T-helper 1 cell treated with Interleukin-12 subunit alpha and Interleukin-12 subunit beta and Interleukin-4 antibody, amounts not matched to agents 30 μg/mL and 1 μg/mL, for 36 hours (primary cell): ENCODE data around the gene NXPE4.
"Not testable (repeated sequence)": the region's sequence is repeated elsewhere in the genome, so short reads cannot be mapped to it uniquely, and the experiment has no call there.

Experiments used
- H3K27ac Mint-ChIP-seq: one replicate; pipeline ENCODE4 v1.8.0; 2021; ENCODE audit warnings: mild to moderate bottlenecking, mixed read lengths
- H3K27me3 Mint-ChIP-seq: one replicate; pipeline ENCODE4 v1.8.0; 2021; ENCODE audit warnings: low read depth, mixed read lengths
- H3K36me3 Mint-ChIP-seq: one replicate; pipeline ENCODE4 v1.8.0; 2021; ENCODE audit warnings: low read depth, mixed read lengths
- H3K4me1 Mint-ChIP-seq: one replicate; pipeline ENCODE4 v1.8.0; 2021; ENCODE audit warnings: low read depth, mixed read lengths
- H3K4me3 Mint-ChIP-seq: one replicate; pipeline ENCODE4 v1.8.0; 2021; ENCODE audit warnings: mild to moderate bottlenecking, moderate library complexity, mixed read lengths
- H3K9me3 Mint-ChIP-seq: one replicate; pipeline ENCODE4 v1.8.0; 2021; ENCODE audit warnings: mixed read lengths

The NXPE4 gene

DNA sequence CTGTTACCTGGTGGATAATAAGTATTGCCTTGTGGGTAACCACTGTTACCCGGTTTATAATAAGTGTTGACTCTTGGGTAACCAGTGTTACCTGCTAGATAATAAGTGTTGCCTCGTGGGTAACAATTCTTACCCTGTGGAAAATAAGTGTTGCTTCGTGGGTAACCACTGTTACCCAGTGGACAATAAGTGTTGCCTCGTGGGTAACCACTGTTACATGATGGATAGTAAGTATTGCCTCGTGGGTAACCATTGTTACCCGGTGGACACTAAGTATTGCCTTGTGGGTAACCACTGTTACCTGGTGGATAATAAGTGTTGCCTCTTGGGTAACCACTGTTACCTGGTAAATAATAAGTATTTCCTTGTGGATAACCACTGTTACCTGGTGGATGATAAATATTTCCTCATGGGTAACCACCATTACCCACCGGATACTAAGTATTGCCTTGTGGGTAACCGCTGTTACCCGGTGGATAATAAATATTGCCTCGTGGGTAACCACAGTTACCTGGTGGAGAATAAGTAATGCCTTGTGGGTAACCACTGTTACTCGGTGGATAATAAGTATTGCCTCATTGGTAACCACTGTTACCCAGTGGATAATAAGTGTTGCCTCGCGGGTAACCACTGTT lies 8.7 kb upstream of the NXPE4 start:
- Mint-ChIP-seq H3K27ac (no peak overlapping the region), H3K9me3 (peaks cover 6% of the 10 kb centered on the region), H3K27me3 (no peaks in the 10 kb centered on the region), H3K4me3 (no peak overlapping the region), H3K36me3 (no peaks in the 10 kb centered on the region), H3K4me1 (no peaks in the 10 kb centered on the region)

DNA sequence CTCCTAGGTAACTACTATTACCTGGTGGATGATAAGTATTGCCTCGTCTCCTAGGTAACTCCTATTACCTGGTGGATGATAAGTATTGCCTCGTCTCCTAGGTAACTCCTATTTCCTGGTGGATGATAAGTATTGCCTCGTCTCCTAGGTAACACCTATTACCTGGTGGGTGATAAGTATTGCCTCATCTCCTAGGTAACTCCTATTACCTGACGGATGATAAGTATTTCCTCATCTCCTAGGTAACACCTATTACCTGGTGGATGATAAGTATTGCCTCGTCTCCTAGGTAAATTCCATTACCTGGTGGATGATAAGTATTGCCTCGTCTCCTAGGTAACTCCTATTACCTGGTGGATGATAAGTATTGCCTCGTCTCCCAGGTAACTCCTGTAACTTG lies 7.6 kb upstream of the NXPE4 start:
- H3K9me3 Mint-ChIP-seq, H3K27ac Mint-ChIP-seq, H3K27me3 Mint-ChIP-seq, H3K4me3 Mint-ChIP-seq, H3K4me1 Mint-ChIP-seq, H3K36me3 Mint-ChIP-seq: not testable (repeated sequence)

DNA sequence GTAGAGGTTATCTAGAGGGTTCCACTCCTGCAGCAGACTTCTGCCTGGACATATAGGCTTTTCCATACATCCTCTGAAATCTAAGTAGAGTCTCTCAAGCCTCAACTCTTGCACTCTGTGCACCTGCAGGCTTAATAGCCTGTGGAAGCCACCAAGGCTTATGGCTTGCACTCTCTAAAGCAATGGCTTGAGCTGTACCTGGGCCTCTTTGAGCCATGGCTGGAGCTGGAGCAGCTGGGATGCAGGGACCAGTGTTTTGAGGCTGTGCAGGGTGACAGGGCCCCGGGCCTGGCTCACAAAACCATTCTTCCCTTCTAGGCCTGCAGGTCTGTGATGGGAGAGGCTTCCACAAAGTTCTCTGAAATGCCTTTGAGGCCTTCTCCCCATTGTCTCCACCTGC lies 2.9 kb upstream of the NXPE4 start:
- Mint-ChIP-seq H3K27ac (no peak overlapping the region), H3K36me3 (no peaks in the 10 kb centered on the region), H3K4me1 (no peaks in the 10 kb centered on the region), H3K27me3 (peaks cover 6% of the 10 kb centered on the region), H3K9me3 (no peaks in the 10 kb centered on the region), H3K4me3 (no peak overlapping the region)

DNA sequence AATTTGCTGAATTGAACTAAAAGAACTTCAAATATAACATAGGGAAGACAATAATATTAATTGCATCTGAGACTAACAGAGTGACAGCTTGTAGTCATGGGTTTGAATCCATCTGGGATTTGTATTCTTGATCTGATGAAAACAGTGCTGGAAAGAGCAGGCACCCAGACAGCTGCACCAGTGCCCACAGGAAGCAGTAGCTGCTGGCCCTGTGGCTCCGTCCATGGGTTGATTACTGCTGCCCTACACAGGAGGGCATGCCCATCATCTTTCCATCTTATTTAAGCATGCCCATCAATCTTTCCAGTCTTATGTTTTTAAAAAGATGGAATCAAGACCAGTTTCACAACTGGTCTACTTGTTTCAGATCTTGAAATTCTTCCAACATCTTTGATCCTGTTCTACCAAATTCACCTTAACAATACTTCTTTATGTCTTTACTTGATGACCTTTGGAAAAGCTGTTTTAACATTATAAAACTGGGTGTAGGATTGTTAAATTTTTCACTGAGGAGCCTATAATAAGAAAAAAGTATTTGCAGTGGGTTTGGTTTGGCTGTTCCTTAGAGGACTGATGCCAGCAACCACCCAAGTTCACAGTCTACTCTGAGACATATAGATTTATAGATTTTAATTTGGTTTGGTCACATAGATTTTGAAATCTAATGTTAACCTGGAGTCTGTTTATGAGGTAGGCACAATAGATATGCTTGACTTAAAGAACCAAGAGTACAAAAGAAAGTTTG lies 761 bp upstream of the NXPE4 start:
- no peak overlapping the region for H3K4me3 Mint-ChIP-seq
- no peaks in the 10 kb centered on the region for H3K4me1 Mint-ChIP-seq
- H3K36me3 Mint-ChIP-seq = no peaks in the 10 kb centered on the region
- no peaks in the 10 kb centered on the region for H3K9me3 Mint-ChIP-seq
- H3K27ac Mint-ChIP-seq = no peak overlapping the region
- peaks cover 6% of the 10 kb centered on the region for H3K27me3 Mint-ChIP-seq

DNA sequence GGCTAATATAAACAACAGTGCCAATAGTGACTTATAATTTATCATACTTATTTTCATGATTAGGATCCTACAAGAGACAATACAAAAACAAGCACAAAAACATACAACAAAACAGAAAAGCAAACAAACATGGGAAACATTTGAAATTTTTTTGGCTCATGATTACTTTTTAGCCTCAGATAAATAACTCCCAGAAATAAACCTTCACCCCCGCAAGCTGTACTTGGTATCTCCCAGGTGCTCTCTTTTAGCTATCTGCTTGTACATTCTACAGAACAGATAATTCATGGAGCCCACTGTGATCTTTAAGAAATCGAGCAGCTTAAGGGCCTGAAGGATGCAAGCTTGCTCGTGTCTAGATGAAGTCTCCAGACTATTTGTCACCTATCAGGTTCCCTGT lies 883 bp downstream of the NXPE4 start:
- H3K4me3 Mint-ChIP-seq = no peak overlapping the region
- H3K27ac Mint-ChIP-seq = no peak overlapping the region
- peaks cover 6% of the 10 kb centered on the region for H3K27me3 Mint-ChIP-seq
- no peaks in the 10 kb centered on the region for H3K9me3 Mint-ChIP-seq
- no peaks in the 10 kb centered on the region for H3K36me3 Mint-ChIP-seq
- no peaks in the 10 kb centered on the region for H3K4me1 Mint-ChIP-seq

DNA sequence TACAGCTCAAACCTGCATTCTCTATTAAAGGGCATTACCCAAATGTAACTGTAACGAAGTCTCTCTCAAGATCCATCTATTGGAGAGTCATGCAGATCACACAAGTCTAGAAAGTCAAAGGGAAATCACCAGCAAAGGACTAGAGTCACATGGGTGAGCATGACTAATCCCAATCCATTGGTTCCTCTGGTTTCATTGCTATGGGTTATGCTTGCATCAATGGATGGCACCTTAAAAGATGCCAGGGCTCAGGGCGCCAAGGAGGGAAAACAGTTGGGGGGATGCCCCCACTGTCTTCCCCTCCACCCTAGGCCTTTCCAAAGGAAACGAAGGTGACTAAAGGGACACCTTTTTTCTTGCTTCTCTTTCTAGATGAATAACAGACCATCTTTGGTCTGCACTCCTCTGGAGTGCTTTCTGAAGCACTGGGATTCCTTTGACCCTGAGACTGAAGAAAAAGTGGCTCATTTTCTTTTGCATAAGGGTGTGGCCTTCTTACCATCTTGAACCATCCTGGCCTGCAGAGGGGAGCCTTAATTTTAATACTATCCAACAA lies 8.1 kb downstream of the NXPE4 start:
- Mint-ChIP-seq H3K27ac (no peak overlapping the region), H3K36me3 (no peaks in the 10 kb centered on the region), H3K9me3 (peaks cover 32% of the 10 kb centered on the region), H3K4me1 (no peaks in the 10 kb centered on the region), H3K4me3 (no peak overlapping the region), H3K27me3 (no peaks in the 10 kb centered on the region)

DNA sequence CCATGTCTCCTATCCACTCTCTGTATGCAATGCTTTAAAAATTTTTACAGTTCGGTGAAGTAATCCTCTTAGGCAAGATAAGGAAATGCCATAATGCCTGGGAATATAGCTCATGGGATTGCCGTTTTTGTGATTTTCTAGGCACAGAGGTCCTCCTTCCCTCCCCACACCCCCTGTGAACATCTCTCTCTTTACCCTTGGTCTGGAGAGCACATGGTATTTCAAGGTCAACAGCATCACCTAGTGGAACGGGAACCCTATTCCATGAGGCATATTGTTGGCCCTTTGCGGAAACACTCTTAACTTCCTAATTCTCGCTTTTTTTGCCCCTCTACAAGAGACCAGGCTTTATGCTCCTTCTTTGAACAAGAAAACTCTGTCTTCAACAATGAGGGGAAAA lies 8.8 kb downstream of the NXPE4 start:
- Mint-ChIP-seq H3K4me3 (no peak overlapping the region), H3K27ac (no peak overlapping the region), H3K36me3 (no peaks in the 10 kb centered on the region), H3K4me1 (no peaks in the 10 kb centered on the region), H3K9me3 (peaks cover 32% of the 10 kb centered on the region), H3K27me3 (no peaks in the 10 kb centered on the region)

DNA sequence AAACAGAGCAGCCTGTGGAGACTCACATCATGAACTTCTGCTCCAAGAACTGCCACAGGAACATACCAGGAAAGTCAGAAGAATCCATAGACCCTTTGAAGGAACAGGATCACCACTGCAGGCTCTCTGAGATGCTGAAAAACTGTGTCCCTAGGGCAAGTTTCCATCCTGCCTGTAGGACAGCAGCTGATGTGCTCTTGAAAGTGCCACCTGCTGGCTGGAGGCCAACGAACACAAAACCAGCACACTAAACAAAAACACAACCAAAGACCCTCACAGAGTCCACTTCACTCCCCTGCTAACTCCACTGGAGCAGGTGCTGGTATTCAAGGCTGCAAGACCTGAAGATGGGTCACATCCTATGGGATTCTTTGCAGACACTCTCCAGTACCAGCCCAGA lies 23.9 kb downstream of the NXPE4 start:
- no peaks in the 10 kb centered on the region for H3K27me3 Mint-ChIP-seq
- H3K36me3 Mint-ChIP-seq = no peaks in the 10 kb centered on the region
- no peak overlapping the region for H3K27ac Mint-ChIP-seq
- no peaks in the 10 kb centered on the region for H3K4me1 Mint-ChIP-seq
- H3K4me3 Mint-ChIP-seq = no peak overlapping the region
- no peaks in the 10 kb centered on the region for H3K9me3 Mint-ChIP-seq

DNA sequence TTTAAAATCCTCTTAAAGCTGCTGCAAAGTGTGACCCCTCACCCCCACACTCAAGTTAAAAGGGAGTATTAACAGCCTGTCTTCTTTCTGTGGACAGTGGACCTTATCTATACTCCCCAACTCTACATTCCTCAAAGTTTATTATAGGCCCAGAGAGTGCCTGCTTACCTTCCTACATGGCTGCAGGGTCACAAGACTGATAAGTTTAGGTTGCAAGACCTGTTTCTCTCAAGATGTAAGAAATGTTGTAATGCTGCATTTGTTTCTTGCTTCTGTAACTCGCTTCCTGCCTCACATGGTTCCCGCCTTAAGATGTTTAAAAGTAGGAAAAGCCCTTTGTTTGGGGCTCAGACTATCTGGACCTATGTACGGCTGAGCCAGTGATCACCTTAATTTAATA lies 25.8 kb downstream of the NXPE4 start:
- Mint-ChIP-seq H3K9me3 (no peaks in the 10 kb centered on the region), H3K36me3 (no peaks in the 10 kb centered on the region), H3K4me1 (no peaks in the 10 kb centered on the region), H3K27ac (no peak overlapping the region), H3K27me3 (no peaks in the 10 kb centered on the region), H3K4me3 (no peak overlapping the region)

DNA sequence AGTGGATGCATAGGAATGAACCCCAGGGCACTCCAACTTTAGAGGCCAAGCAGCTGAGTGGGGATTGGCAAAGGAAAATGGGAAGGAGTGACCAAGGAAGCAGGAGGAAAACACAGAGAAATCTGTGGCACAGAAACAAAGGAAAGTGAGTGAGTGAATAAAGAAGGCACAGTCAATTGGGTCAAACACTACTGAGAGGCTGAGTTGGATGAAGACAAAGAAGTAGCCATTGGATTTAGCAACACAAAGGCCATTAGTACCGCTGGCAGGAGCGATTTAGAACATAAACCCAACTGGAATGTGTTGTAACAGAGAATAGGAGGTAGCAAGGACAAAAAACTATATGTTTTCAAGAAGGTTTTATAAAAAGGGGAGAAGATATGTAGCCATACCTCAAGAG lies 29.3 kb downstream of the NXPE4 start:
- Mint-ChIP-seq H3K4me1 (no peaks in the 10 kb centered on the region), H3K9me3 (no peaks in the 10 kb centered on the region)

DNA sequence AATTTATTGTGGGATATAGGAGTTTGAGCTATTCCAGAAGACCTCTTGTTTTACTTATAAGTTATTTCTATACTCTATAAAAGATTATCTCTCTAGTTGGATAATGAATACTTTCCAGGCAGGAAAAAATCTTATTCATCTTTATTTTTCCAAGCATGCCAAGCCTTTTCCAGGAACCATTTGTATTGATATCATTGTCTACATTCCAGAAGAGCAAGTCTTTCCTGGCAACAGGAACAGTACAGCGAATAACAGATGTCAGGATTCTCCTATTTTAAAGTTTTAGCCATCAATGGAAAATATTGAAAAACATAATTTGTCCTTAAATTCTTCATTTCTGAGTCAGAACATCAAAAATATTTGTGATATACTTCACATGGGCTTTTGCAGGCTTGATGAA lies 30.8 kb downstream of the NXPE4 start:
- Mint-ChIP-seq H3K27ac (no peak overlapping the region), H3K9me3 (no peaks in the 10 kb centered on the region)

More for the DNA sequence above, 29.3 kb downstream of the NXPE4 start:
- H3K4me3 Mint-ChIP-seq = no peak overlapping the region
- H3K27me3 Mint-ChIP-seq = no peaks in the 10 kb centered on the region
- H3K27ac Mint-ChIP-seq = no peak overlapping the region
- no peaks in the 10 kb centered on the region for H3K36me3 Mint-ChIP-seq

DNA sequence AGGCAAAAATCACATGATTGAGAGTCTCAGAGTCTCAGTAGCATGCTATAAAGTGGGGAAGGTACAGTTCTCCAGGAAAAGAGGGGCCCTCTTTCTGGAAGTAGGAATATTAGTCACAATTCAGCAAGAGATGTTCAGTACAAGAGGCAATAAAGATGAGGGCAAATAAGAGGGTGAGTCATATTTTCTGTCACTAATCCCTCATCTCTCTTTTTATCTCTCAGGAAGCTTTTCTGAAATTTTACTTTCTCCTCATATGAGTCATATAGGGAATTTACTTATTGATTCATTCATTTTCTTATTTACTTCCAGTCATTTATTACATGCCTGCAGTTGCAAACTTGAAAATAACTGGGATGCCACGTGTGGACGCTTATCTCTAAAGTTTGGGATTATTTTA lies 32.5 kb downstream of the NXPE4 start:
- Mint-ChIP-seq H3K4me1 (no peaks in the 10 kb centered on the region), H3K9me3 (no peaks in the 10 kb centered on the region), H3K36me3 (no peaks in the 10 kb centered on the region), H3K4me3 (no peak overlapping the region), H3K27me3 (no peaks in the 10 kb centered on the region), H3K27ac (no peak overlapping the region)

More for the DNA sequence above, 30.8 kb downstream of the NXPE4 start:
- no peaks in the 10 kb centered on the region for H3K4me1 Mint-ChIP-seq
- H3K27me3 Mint-ChIP-seq = no peaks in the 10 kb centered on the region
- H3K36me3 Mint-ChIP-seq = no peaks in the 10 kb centered on the region
- no peak overlapping the region for H3K4me3 Mint-ChIP-seq

DNA sequence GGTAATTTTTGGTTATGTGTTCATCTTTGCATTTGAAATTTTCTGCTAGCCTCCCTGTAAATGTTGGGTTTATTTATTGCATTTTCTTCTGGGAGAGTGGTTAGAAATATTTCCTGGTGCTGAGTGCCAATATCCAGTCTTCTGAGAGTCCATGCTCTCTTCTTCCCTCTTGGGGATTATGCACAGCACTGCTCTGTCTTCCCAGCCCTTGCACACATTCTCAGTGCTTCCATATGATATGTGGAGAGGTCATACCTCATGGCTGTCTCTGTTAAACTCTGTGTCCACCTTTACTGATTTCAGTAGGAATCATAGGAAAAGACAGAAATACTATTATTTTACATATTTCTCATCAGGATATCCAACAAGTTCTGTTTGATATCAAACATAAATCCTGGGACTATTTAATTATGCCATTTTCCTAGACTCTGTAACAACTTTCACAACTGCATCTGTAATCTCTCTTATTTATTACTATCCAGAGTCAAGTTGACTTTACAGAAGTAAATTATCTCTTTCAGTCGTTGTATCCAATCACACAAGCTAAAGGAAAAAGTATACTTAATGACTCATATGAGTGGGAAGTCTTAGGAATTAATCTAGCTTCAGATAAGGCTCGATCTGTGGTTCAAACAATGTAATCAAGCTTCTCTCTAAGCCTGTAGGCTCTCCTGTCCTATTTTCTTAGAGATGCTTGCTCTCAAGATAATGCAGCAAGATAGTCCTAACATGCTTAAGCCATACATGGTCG lies 33.2 kb downstream of the NXPE4 start:
- Mint-ChIP-seq H3K36me3 (no peaks in the 10 kb centered on the region), H3K9me3 (no peaks in the 10 kb centered on the region), H3K4me3 (no peak overlapping the region), H3K27me3 (no peaks in the 10 kb centered on the region), H3K4me1 (no peaks in the 10 kb centered on the region), H3K27ac (no peak overlapping the region)

DNA sequence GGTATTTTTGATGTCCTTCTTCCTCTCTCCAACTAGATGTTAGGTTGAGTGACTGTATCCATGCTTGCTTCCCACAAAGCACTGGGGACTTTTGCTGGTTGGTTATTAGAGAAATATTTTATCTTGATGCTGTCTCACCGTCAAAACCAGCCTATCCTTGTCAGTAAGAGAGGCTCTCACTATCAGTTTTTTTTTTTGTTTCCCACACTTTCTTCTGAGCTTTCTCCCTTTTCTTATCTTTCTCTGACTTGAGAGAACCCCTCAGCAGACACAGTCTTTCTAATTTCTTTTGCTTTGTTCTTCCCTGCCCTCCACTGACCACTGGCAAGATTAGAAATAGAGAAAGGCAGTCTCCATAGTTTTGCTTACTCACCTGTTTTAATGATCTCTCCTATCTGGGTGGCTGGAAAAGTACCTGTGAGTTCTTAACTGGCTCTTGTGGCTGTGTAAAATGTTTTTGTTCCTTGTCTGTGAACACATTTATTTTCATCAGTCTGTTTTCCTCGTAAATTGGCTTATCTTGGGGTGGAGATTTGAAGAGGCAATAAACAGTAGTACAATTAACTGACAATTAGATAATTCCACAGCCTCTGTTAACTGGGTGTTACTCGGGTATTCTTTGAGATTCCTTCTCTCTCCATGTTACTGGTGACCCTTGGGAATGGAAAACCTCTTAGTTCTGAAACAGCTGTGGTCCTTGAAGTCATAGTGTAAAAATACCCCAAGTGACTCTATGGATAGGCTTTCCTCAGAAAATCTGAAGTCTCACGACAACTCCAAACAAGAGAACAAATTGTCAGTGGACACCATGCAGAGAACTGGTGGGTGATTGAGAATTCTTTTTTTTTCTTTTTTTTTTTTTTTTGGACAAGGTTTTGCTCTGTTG lies 35.9 kb downstream of the NXPE4 start, which contains the start of gene NXPE1:
Gene NXPE1 (minus strand): TSS at position 457 of the 886 bp plus-strand sequence. CDS start 8,680 bp downstream, outside the sequence.
- Mint-ChIP-seq H3K9me3 (no peaks in the 10 kb centered on the region), H3K27ac (no peak within 1 kb of the TSS), H3K4me3 (no peak within 1 kb of the TSS), H3K27me3 (no peaks in the 10 kb centered on the region), H3K4me1 (no peaks in the 10 kb centered on the region), H3K36me3 (no peaks in the 10 kb centered on the region)
